ENCODE results near the gene INPP4B. TPM values are rescaled to one million over a fixed set of nuclear protein-coding genes. Genes with fewer than 3 reads are reported as not detected.

INPP4B gene
- total RNA-seq, 1 donor from 2014 or later = 12.0 TPM

GRCh38 chr4:142169216-142169615 lies 676.9 kb downstream of the INPP4B start:
- DNase-seq (ENCODE audit: low read depth) = no peak
- no peak for TF ChIP-seq CTCF (conservative IDR thresholded peaks at IDR 0.05; ENCODE audit: low read depth, low read length)
- H3K4me3 ChIP-seq (ENCODE audit: low read depth, low read length) = no peak overlapping the region

GRCh38 chr4:142168181-142168580 lies 677.9 kb downstream of the INPP4B start:
- no peak overlapping the region for H3K4me3 ChIP-seq (ENCODE audit: low read depth, low read length)
- DNase-seq (ENCODE audit: low read depth) = no peak
- no peak for TF ChIP-seq CTCF (conservative IDR thresholded peaks at IDR 0.05; ENCODE audit: low read depth, low read length)

- no peak for TF ChIP-seq CTCF (conservative IDR thresholded peaks at IDR 0.05; ENCODE audit: low read depth, low read length)
- H3K4me3 ChIP-seq (ENCODE audit: low read depth, low read length) = no peak overlapping the region
- no peak for DNase-seq (ENCODE audit: low read depth)
These were observed 681.2 kb downstream of the INPP4B start for GRCh38 chr4:142164767-142165500.

GRCh38 chr4:142161086-142161485 lies 685.0 kb downstream of the INPP4B start:
- TF ChIP-seq CTCF (conservative IDR thresholded peaks at IDR 0.05; ENCODE audit: low read depth, low read length) = no peak
- DNase-seq (ENCODE audit: low read depth) = no peak
- no peak overlapping the region for H3K4me3 ChIP-seq (ENCODE audit: low read depth, low read length)

- no peak for DNase-seq (ENCODE audit: low read depth)
- no peak for TF ChIP-seq CTCF (conservative IDR thresholded peaks at IDR 0.05; ENCODE audit: low read depth, low read length)
- no peak overlapping the region for H3K4me3 ChIP-seq (ENCODE audit: low read depth, low read length)
These were observed 685.6 kb downstream of the INPP4B start for GRCh38 chr4:142160509-142160908.

- no peak overlapping the region for H3K4me3 ChIP-seq (ENCODE audit: low read depth, low read length)
- no peak for TF ChIP-seq CTCF (conservative IDR thresholded peaks at IDR 0.05; ENCODE audit: low read depth, low read length)
- DNase-seq (ENCODE audit: low read depth) = no peak
These were observed 687.1 kb downstream of the INPP4B start for GRCh38 chr4:142158980-142159379.

- no peak for DNase-seq (ENCODE audit: low read depth)
- TF ChIP-seq CTCF (conservative IDR thresholded peaks at IDR 0.05; ENCODE audit: low read depth, low read length) = no peak
- no peak overlapping the region for H3K4me3 ChIP-seq (ENCODE audit: low read depth, low read length)
These were observed 689.8 kb downstream of the INPP4B start for GRCh38 chr4:142156256-142156655.

Data from epithelial cell of proximal tubule (primary cell).